Kidney (tissue), 14 donors: ENCODE data around the gene IL23R. TPM values are rescaled to one million over a fixed set of nuclear protein-coding genes. Genes with fewer than 3 reads are reported as not detected.

ENCODE experiments used
- DNase-seq, 5 donors: peaks; one replicate each; pipeline ENCODE4 v3.0.0-alpha.2; 2013 to 2020
- FAIRE-seq: peaks from 2 replicates; lab custom pipeline; 2012; peaks lifted over from hg19 to GRCh38; lab: Jason Lieb, UNC
- H3K27ac ChIP-seq, 2 donors: one replicate each; pipeline ENCODE4 v1.7.0; 2013; ENCODE audit warnings: low read depth in 2 of 2, low read length in 2 of 2, inconsistent platforms in 1 of 2
- H3K27me3 ChIP-seq: one replicate; pipeline ENCODE4 v1.7.1; 2013; ENCODE audit warnings: low read length, inconsistent platforms; ENCODE audit not compliant: control insufficient read depth, insufficient read depth
- H3K36me3 ChIP-seq, 3 donors: one replicate each; pipeline versions ENCODE4 v1.7.0 to v1.7.1; 2013; ENCODE audit warnings: low read length in 3 of 3, control low read depth in 1 of 3, inconsistent platforms in 1 of 3; ENCODE audit not compliant: insufficient read depth in 3 of 3, control insufficient read depth in 2 of 3
- H3K4me1 ChIP-seq, 3 donors: one replicate each; pipeline versions ENCODE4 v1.7.0 to v1.7.1; 2013; ENCODE audit warnings: low read length in 3 of 3, inconsistent platforms in 1 of 3, low read depth in 1 of 3; ENCODE audit not compliant: control insufficient read depth in 2 of 3, insufficient read depth in 2 of 3
- H3K4me3 ChIP-seq, 3 donors: one replicate each; pipeline versions ENCODE4 v1.7.0 to v1.8.1; 2013; ENCODE audit warnings: low read length in 3 of 3, control low read depth in 1 of 3, inconsistent platforms in 1 of 3
- H3K9ac ChIP-seq, 3 donors: one replicate each; pipeline versions ENCODE4 v1.7.0 to v1.7.1; 2013; ENCODE audit warnings: low read length in 3 of 3, control low read depth in 1 of 3, inconsistent platforms in 1 of 3
- H3K9me3 ChIP-seq, 3 donors: one replicate each; pipeline versions ENCODE4 v1.7.0 to v1.7.1; 2013; ENCODE audit warnings: low read length in 3 of 3, control low read depth in 1 of 3, inconsistent platforms in 1 of 3; ENCODE audit not compliant: control insufficient read depth in 2 of 3, insufficient read depth in 1 of 3
- CTCF ChIP-seq: IDR thresholded peaks from 3 replicates; pipeline ENCODE4 v1.5.1; 2012; ENCODE audit warnings: mild to moderate bottlenecking, moderate library complexity, borderline replicate concordance; ENCODE audit not compliant: insufficient read depth; ENCODE audit errors: extremely low read depth
- intact Hi-C: fragments of 100-400 bp; cut with DNase I; formaldehyde crosslinking; loops from one replicate; pipeline ENCODE4 v1.11.1; 2022
- polyA plus RNA-seq: library from polyadenylated mRNA; stranded (reverse); fragments of 350-450 nt; fragmentation: Illumina TruSeq; extraction: RNeasy Lipid Tissue Mini Kit (QIAGEN cat#74804); gene quantifications from one replicate; pipeline ENCODE4 v1.2.3, GENCODE V29; 2014; ENCODE audit warnings: low read depth, low replicate concordance; ENCODE audit not compliant: insufficient read depth
- total RNA-seq: library from RNA; stranded (reverse); fragmentation: NEBNext Ultra II Directional; extraction: Animal tissue kit (Norgen Biotek cat#: 25700); gene quantifications from one replicate; pipeline ENCODE4 v1.2.1, GENCODE V29; 2021
- donor health status: control.
- donor health status: control.
- donor health status: control.
- donor health status: control.
- donor health status: control.
- donor health status: DM: yes; HTN: yes; CAD: no.
- donor health status: Normal renal cell carcinoma (clear cell type).

The IL23R gene
- total and polyA plus RNA-seq, 2 donors from 2014 or later, result 0.19 TPM; not detected in 1

GRCh38 chr1:67261680-67262079 is 95.4 kb downstream of the IL23R start:
- Histone ChIP-seq H3K27ac (no peak overlapping the region), H3K36me3 (no peaks in the 10 kb centered on the region), H3K4me3 (no peak overlapping the region), H3K27me3 (no peaks in the 10 kb centered on the region), H3K9ac (no peak overlapping the region), H3K9me3 (no peaks in the 10 kb centered on the region), H3K4me1 (no peaks in the 10 kb centered on the region)
- no peak for TF ChIP-seq CTCF
- DNase-seq (no peak), FAIRE-seq (no peak)
- intact Hi-C loops, result no loop called here

DNA sequence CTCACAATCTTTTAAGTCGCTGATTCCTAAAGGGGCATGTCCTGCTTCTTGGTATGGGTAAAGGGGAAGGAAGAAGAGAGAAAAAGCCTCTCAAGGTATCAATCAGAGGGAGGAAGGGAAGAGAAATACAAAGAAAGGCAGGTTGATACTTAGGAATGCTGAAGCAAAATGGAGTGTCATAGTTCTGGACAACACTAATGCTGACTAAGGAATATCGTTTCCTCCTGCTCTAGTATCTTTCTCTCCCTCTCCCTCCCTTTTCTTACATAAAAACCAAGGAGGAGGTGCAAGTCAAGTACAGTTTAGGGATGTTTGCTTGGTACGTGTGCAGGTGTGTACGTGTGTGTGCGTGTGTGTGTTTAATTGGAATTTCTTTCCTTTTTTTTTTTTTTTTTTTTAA is 96.5 kb downstream of the IL23R start:
- no peak overlapping the region for H3K27ac ChIP-seq
- no peak for DNase-seq
- FAIRE-seq, result no peak
- no peaks in the 10 kb centered on the region for H3K9me3 ChIP-seq
- H3K4me1 ChIP-seq, result no peaks in the 10 kb centered on the region
- H3K9ac ChIP-seq, result no peak overlapping the region
- no peaks in the 10 kb centered on the region for H3K27me3 ChIP-seq
- no peak overlapping the region for H3K4me3 ChIP-seq
- H3K36me3 ChIP-seq, result no peaks in the 10 kb centered on the region
- intact Hi-C loops, result no loop called here
- no peak for TF ChIP-seq CTCF

- H3K36me3 ChIP-seq, result no peaks in the 10 kb centered on the region
- H3K27ac ChIP-seq, result no peak overlapping the region
- FAIRE-seq, result no peak
- no peak overlapping the region for H3K4me3 ChIP-seq
- no peak for DNase-seq
- no peaks in the 10 kb centered on the region for H3K4me1 ChIP-seq
- no peaks in the 10 kb centered on the region for H3K9me3 ChIP-seq
- TF ChIP-seq CTCF, result no peak
- intact Hi-C loops, result no loop called here
- no peaks in the 10 kb centered on the region for H3K27me3 ChIP-seq
- H3K9ac ChIP-seq, result no peak overlapping the region
Measured at GRCh38 chr1:67264152-67264551, 97.9 kb downstream of the IL23R start.

- FAIRE-seq, result no peak
Measured at GRCh38 chr1:67264899-67265298, 98.6 kb downstream of the IL23R start.

More at GRCh38 chr1:67264899-67265298, 98.6 kb downstream of the IL23R start:
- Histone ChIP-seq H3K4me1 (no peaks in the 10 kb centered on the region), H3K27me3 (no peaks in the 10 kb centered on the region), H3K27ac (no peak overlapping the region), H3K36me3 (no peaks in the 10 kb centered on the region), H3K4me3 (no peak overlapping the region), H3K9me3 (no peaks in the 10 kb centered on the region), H3K9ac (no peak overlapping the region)
- DNase-seq, result peak in 1 of 5 donors; percentile 44
- TF ChIP-seq CTCF, result no peak
- intact Hi-C loops, result no loop called here
